Neural cell (in vitro differentiated cells): ENCODE data around the gene CHKB. TPM values are rescaled to one million over a fixed set of nuclear protein-coding genes. Genes with fewer than 3 reads are reported as not detected.

Experiments
- H2AFZ ChIP-seq: fragments of 200-600, 300-800 bp; sonication (generic), shearing (Covaris generic); 2 replicates; pipeline ENCODE4 v1.6.0; 2014; ENCODE audit warnings: low read depth, mild to moderate bottlenecking, antibody characterized with exemption, low read length, moderate library complexity
- H3F3A ChIP-seq: fragments of 200-600 bp; shearing (Covaris generic); 2 replicates; pipeline ENCODE4 v1.6.1; 2016; ENCODE audit warnings: mild to moderate bottlenecking, moderate library complexity, mixed read lengths, antibody characterized with exemption, low read length; ENCODE audit not compliant: insufficient read depth, poor library complexity, severe bottlenecking
- H3K27ac ChIP-seq: fragments of 200-600, 300-800 bp; sonication (generic), shearing (Covaris generic); 2 replicates; pipeline ENCODE4 v1.5.1; 2014; ENCODE audit warnings: mild to moderate bottlenecking, low read length, moderate library complexity
- H3K27me3 ChIP-seq: fragments of 300-800, 200-600 bp; sonication (generic), shearing (Covaris generic); 2 replicates; pipeline ENCODE4 v1.6.0; 2014; ENCODE audit warnings: mild to moderate bottlenecking, low read depth, low read length, moderate library complexity; ENCODE audit not compliant: insufficient read depth
- H3K36me3 ChIP-seq: fragments of 300-800, 200-600 bp; sonication (generic), shearing (Covaris generic); 2 replicates; pipeline ENCODE4 v1.5.1; 2014; ENCODE audit warnings: mild to moderate bottlenecking, antibody characterized with exemption, low read length, moderate library complexity; ENCODE audit not compliant: insufficient read depth
- H3K4me2 ChIP-seq: fragments of 300-800, 200-600 bp; sonication (generic), shearing (Covaris generic); 2 replicates; pipeline ENCODE4 v1.6.0; 2014; ENCODE audit warnings: mild to moderate bottlenecking, low read length
- H3K4me3 ChIP-seq: fragments of 300-800, 200-600 bp; sonication (generic), shearing (Covaris generic); 2 replicates; pipeline ENCODE4 v1.5.1; 2014; ENCODE audit warnings: mild to moderate bottlenecking, low read length, moderate library complexity
- H3K79me2 ChIP-seq: fragments of 200-600 bp; shearing (Covaris generic); replicated peaks from 2 replicates; pipeline ENCODE4 v1.6.0; 2014; ENCODE audit warnings: mild to moderate bottlenecking, low read length, moderate library complexity; ENCODE audit not compliant: insufficient read depth
- H3K9ac ChIP-seq: fragments of 300-800, 200-600 bp; sonication (generic), shearing (Covaris generic); 2 replicates; pipeline ENCODE4 v1.6.1; 2016; ENCODE audit warnings: mild to moderate bottlenecking, low read length, mixed read lengths
- H3K9me2 ChIP-seq: fragments of 200-600 bp; shearing (Covaris generic); 2 replicates; pipeline ENCODE4 v1.6.1; 2016; ENCODE audit warnings: mild to moderate bottlenecking, low read length, mixed read lengths; ENCODE audit not compliant: insufficient read depth
- H3K9me3 ChIP-seq: fragments of 200-600, 300-800 bp; sonication (generic), shearing (Covaris generic); 2 replicates; pipeline ENCODE4 v1.6.1; 2016; ENCODE audit warnings: mild to moderate bottlenecking, mixed run types, low read length, moderate library complexity, mixed read lengths
- H4K20me1 ChIP-seq: fragments of 200-600 bp; shearing (Covaris generic); 2 replicates; pipeline ENCODE4 v1.6.1; 2016; ENCODE audit warnings: mild to moderate bottlenecking, mixed run types; ENCODE audit not compliant: insufficient read depth
- CTCF ChIP-seq: fragments of 450-650 bp; IDR thresholded peaks from 2 replicates; pipeline ENCODE4 v1.5.1; 2014; ENCODE audit warnings: antibody characterized with exemption, mild to moderate bottlenecking, moderate library complexity; ENCODE audit not compliant: poor library complexity, severe bottlenecking
- EP300 ChIP-seq: fragments of 450-650 bp; conservative IDR thresholded peaks from 2 replicates; pipeline ENCODE4 v1.6.1; 2014; ENCODE audit warnings: antibody characterized with exemption, mild to moderate bottlenecking, moderate library complexity; ENCODE audit not compliant: poor library complexity, severe bottlenecking
- EZH2 ChIP-seq: fragments of 200-600, 300-800 bp; shearing (Covaris generic), sonication (generic); IDR thresholded peaks from 2 replicates; pipeline ENCODE4 v1.6.1; 2014; ENCODE audit warnings: antibody characterized with exemption, low read length, borderline replicate concordance, mild to moderate bottlenecking; ENCODE audit not compliant: insufficient read depth, poor library complexity, severe bottlenecking
- MXI1 ChIP-seq: fragments of 450-650 bp; conservative IDR thresholded peaks from 2 replicates; pipeline ENCODE4 v1.6.1; 2014; ENCODE audit warnings: antibody characterized with exemption, mild to moderate bottlenecking; ENCODE audit not compliant: poor library complexity, severe bottlenecking
- POLR2AphosphoS5 ChIP-seq: IDR thresholded peaks from 2 replicates; pipeline ENCODE4 v1.6.1; 2012
- RAD21 ChIP-seq: fragments of 450-650 bp; conservative IDR thresholded peaks from 2 replicates; pipeline ENCODE4 v1.6.1; 2014; ENCODE audit warnings: antibody characterized with exemption, mild to moderate bottlenecking, moderate library complexity
- REST ChIP-seq: IDR thresholded peaks from 2 replicates; pipeline ENCODE4 v1.6.1; 2012; ENCODE audit warnings: borderline replicate concordance
- SMC3 ChIP-seq: fragments of 450-650 bp; conservative IDR thresholded peaks from 2 replicates; pipeline ENCODE4 v1.6.1; 2014; ENCODE audit warnings: antibody characterized with exemption, mild to moderate bottlenecking, moderate library complexity; ENCODE audit not compliant: poor library complexity
- TAF1 ChIP-seq: IDR thresholded peaks from 2 replicates; pipeline ENCODE4 v1.6.1; 2012; ENCODE audit warnings: low read depth
- polyA plus RNA-seq: library from polyadenylated mRNA; depleted of rRNA; stranded (reverse); fragments of >200 nt; gene quantifications from 2 replicates; pipeline ENCODE4 v1.2.3, GENCODE V29; 2014

Gene CHKB
- polyA plus RNA-seq, 1 donor from 2014 or later, result 173 TPM

- H3K36me3 ChIP-seq, result peaks cover 5% of the 10 kb centered on the region
- no peaks in the 10 kb centered on the region for H3K27me3 ChIP-seq
- TF ChIP-seq RAD21, result no peak
- TF ChIP-seq CTCF, result no peak
- no peak for TF ChIP-seq EZH2
- no peak for TF ChIP-seq SMC3
- TF ChIP-seq EP300, result no peak
- no peak for TF ChIP-seq TAF1
- no peak for TF ChIP-seq MXI1
- TF ChIP-seq REST, result no peak
- no peak for TF ChIP-seq POLR2AphosphoS5
- no peak overlapping the region for H3K4me2 ChIP-seq
- no peak overlapping the region for H3K4me3 ChIP-seq
- no peaks in the 10 kb centered on the region for H3F3A ChIP-seq
- no peak overlapping the region for H3K27ac ChIP-seq
- H3K9me2 ChIP-seq, result no peaks in the 10 kb centered on the region
- no peak overlapping the region for H3K9ac ChIP-seq
- H2AFZ ChIP-seq, result no peak overlapping the region
- H3K79me2 ChIP-seq, result no peaks in the 10 kb centered on the region
- H4K20me1 ChIP-seq, result no peaks in the 10 kb centered on the region
- no peaks in the 10 kb centered on the region for H3K9me3 ChIP-seq
Measured at GRCh38 chr22:50606165-50606945, 23.7 kb upstream of the CHKB start.

GRCh38 chr22:50605613-50606074, 23.0 kb upstream of the CHKB start:
- H3K36me3 ChIP-seq, result peaks cover 5% of the 10 kb centered on the region
- H3F3A ChIP-seq, result no peaks in the 10 kb centered on the region
- no peak for TF ChIP-seq REST
- no peak for TF ChIP-seq RAD21
- no peak overlapping the region for H3K9ac ChIP-seq
- H3K79me2 ChIP-seq, result no peaks in the 10 kb centered on the region
- H3K4me3 ChIP-seq, result no peak overlapping the region
- no peak overlapping the region for H3K27ac ChIP-seq
- H4K20me1 ChIP-seq, result no peaks in the 10 kb centered on the region
- no peak overlapping the region for H2AFZ ChIP-seq
- H3K9me3 ChIP-seq, result no peaks in the 10 kb centered on the region
- H3K9me2 ChIP-seq, result no peaks in the 10 kb centered on the region
- H3K27me3 ChIP-seq, result no peaks in the 10 kb centered on the region
- no peak overlapping the region for H3K4me2 ChIP-seq
